ENCODE measurements around the gene TUBB6.

Gene TUBB6

GRCh38 chr18:12338382-12338781 is 30.3 kb downstream of the TUBB6 start:
- DNase-seq (ENCODE audit: low spot score) = no peak

- DNase-seq (ENCODE audit: low spot score) = no peak
Measured at GRCh38 chr18:12340945-12341660, 33.1 kb downstream of the TUBB6 start.

DNA sequence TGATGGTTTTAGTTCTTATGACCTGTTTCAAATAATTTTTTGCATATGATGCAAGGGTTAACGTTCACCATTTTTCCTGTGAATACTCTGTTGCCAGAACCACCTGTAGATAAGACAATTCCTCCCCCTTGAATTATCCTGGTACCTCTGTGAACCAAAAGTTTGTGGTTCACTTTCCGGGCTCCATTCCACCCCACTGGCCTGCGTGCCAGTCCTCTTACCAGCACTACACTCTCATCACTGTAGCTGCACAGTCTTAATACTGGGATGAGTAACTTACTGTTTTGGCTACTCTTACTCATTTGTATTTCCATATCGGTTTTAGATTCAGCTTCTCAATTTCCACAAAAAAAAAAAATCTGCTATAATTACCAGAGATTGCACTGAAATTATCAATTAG is 34.6 kb downstream of the TUBB6 start:
- no peak for DNase-seq (ENCODE audit: low spot score)

DNA sequence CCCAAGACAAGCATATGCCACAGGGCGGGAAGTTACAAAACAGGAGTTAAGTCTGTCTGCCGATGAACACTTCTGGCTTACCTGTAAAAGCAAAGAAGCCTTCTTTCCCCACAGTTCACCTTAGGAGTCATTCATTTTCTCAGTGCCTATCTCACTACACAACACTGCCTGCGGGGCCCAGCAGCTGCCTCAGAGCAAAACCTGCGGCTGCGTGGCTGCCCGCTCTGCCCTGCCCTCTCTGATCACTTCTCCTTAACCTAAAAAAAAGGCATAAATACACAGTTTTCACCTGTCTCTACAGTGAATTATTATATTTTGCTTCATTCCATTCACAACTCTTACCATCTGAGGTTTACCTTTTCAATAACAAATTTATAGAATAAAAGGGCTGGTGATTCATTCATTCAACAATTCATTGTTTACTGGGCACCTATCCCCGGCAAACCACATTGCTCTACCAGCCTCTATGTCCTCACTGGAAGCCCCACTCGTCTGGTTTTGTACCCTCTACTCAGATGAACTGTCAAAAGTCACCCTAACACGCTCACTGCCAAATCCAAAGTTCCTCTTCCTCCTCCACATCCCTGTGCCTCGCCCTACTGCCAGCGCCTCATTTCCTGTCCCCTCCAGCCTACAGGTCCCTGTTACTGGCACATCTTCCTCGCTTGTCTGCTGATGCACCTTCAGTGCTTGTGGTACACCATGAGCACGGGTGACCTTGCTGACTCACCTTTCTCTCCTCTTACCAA is 37.6 kb downstream of the TUBB6 start:
- DNase-seq (ENCODE audit: low spot score) = no peak

GRCh38 chr18:12346240-12346565 is 38.2 kb downstream of the TUBB6 start:
- no peak for DNase-seq (ENCODE audit: low spot score)

DNA sequence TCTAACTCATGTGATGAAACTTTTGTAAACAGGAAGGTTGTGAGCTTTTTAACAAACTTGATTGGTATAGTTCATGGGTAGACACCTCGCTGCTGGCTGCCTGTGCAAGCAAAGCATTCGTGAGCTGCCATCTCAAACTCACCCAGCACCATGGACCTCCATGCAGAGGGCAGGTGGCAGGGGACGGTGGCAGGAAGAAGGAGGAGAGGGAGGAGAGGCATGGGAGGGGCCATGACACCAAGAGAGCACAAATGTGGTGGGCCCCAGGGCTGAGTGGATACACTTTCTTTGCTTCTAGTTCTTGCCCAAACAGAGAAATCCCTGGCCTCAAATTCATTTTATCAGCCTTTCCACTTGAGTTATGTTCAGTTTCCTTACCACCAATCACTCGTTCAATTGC is 39.9 kb downstream of the TUBB6 start:
- no peak for DNase-seq (ENCODE audit: low spot score)

- DNase-seq (ENCODE audit: low spot score) = no peak
Measured at GRCh38 chr18:12352188-12352587, 44.1 kb downstream of the TUBB6 start.

DNA sequence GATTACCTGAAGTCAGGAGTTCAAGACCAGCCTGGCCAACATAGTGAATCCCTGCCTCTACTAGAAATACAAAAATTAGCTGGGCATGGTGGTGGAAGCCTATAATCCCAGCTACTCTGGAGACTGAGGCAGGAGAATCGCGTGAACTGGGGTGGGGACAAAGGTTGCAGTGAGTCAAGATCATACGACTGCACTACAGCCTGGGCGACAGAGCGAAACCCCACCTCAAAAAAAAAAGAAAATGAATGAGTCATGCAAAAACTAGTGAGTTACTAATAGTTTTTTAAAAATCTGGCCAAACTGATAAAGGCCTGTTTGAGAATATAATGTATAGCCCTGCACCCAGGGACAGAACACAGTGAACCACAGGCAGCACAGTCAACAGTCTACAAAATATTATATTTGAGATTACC is 51.5 kb downstream of the TUBB6 start:
- DNase-seq (ENCODE audit: low spot score) = no peak

DNA sequence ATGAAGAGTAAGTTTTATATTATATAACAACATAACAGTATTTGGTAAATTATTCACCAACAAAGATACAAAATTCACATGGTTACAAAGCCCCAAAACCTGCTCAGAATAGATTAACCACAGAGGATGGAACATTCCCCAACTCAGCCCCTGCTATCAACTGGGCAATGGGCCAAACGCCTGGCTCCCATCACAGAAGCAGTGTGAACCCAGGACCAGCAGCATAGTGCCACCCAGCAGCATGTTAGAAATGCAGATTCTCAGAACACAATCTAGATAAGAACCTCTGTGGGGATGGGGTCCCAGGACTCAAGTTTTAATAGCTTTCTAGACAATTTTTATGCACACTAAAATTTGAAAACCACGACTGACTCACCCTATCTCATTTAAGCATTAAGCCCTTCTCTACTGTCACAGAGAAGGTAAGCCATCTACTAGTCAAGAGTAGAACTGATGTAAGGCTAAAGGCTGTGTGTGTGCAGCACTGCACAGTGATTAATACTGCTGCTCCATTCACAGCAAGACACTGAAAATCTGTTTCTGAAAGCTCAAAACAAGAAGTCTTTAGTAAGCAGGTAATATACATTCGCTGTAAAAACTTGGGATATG is 53.8 kb downstream of the TUBB6 start:
- no peak for DNase-seq (ENCODE audit: low spot score)

- DNase-seq (ENCODE audit: low spot score) = no peak
Measured at GRCh38 chr18:12362473-12363174, 54.6 kb downstream of the TUBB6 start.

DNA sequence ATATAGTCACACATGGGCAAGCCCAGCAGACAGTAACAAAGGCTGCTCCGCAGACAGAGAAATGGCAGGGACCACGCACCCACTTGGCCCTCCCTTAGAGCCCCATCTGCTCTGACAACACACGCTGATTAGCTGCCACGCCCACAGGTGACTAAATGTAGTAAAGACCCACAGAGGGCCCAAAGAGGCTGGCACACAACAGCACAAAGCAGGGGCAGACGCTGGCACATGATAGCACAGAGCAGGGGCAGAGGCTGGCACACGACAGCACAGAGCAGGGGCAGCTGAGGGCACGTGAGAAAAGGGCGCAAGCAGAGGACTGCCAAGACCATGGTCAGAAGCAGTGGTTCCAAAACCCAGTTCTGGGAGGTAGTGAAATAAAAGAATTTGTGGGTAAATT is 58.3 kb downstream of the TUBB6 start:
- no peak for DNase-seq (ENCODE audit: low spot score)

DNA sequence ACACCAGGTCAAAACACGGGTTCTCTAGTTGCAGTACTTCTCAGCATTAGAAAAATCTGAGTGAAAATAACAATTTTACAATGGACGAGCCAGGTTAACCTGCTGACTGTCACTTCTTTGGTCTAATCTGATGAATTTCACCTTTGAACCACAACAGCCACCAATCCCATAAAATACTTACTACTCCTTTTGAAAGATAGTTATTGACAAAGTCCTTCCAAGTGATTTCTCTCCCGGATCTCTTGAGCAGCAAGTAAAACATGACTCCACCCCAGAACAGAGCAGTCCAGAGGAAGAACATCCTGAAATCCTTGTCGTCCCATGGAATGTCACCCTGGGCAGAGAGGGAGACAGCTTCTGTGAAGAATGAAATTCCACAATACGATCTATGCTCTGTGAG is 58.7 kb downstream of the TUBB6 start:
- DNase-seq (ENCODE audit: low spot score) = no peak

DNA sequence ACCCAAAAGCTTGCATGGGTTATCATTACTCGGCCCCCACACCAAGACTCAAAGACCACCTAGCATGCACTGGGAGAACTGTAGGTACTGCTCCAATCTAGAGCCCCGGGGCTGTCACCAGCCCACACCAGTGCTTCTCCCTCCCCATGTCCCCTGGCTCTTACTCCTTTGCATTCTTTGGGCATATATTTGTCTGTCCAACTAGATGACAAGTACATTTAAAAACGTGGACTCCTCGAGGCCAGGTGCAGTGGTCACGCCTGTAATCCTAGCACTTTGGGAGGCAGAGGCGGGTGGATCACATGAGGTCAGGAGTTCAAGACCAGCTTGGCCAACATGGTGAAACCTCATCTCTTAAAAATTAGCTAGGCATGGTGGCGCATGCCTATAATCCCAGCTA is 61.2 kb downstream of the TUBB6 start:
- no peak for DNase-seq (ENCODE audit: low spot score)

DNA sequence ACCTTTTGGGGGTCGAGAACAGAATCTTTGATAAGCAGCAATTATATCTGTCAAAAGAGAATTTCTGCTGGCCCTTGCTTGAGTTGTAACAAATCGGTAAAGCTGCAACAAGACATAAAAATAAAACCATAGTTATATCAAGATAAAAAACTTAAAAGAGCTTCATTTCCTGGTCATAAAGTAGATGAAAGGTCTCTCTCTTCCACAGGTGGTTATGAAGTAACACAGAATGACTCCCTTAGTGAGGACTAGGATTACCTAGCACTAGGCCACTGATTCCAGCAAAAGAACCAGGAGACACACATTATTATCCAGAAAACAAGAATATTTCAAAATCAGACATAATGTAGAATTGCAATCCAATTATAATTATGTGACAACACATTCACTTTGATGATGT is 63.5 kb downstream of the TUBB6 start:
- no peak for DNase-seq (ENCODE audit: low spot score)

GRCh38 chr18:12372406-12372805 is 64.4 kb downstream of the TUBB6 start:
- DNase-seq (ENCODE audit: low spot score) = no peak

GRCh38 chr18:12373116-12373770 is 65.2 kb downstream of the TUBB6 start:
- no peak for DNase-seq (ENCODE audit: low spot score)

GRCh38 chr18:12373771-12374116 is 65.7 kb downstream of the TUBB6 start:
- no peak for DNase-seq (ENCODE audit: low spot score)

- DNase-seq (ENCODE audit: low spot score) = no peak
Measured at GRCh38 chr18:12374401-12374800, 66.4 kb downstream of the TUBB6 start.
